Breast epithelium (tissue), 4 donors: ENCODE results near the gene HBS1L. TPM values are rescaled to one million over a fixed set of nuclear protein-coding genes. Genes with fewer than 3 reads are reported as not detected.

Source experiments
- DNase-seq, 2 donors: peaks; one replicate each; pipeline ENCODE4 v3.0.0-alpha.2; 2019; ENCODE audit warnings: low spot score in 2 of 2
- H3K27ac ChIP-seq, 2 donors: fragments of 200-600 bp; sonication (generic) in 1 of 2; one replicate each; pipeline ENCODE4 v1.5.1; 2016 to 2019; ENCODE audit warnings: mild to moderate bottlenecking in 1 of 2
- H3K27me3 ChIP-seq, 2 donors: fragments of 200-600 bp; sonication (generic) in 1 of 2; one replicate each; pipeline versions ENCODE4 v1.5.1 to v1.6.0; 2017 to 2019; ENCODE audit warnings: control low read depth in 1 of 2, mild to moderate bottlenecking in 1 of 2
- H3K36me3 ChIP-seq: fragments of 200-600 bp; one replicate; pipeline ENCODE4 v1.5.1; 2019
- H3K4me1 ChIP-seq, 2 donors: fragments of 200-600 bp; sonication (generic); one replicate each; pipeline ENCODE4 v1.5.1; 2016 to 2019; ENCODE audit warnings: control low read depth in 1 of 2
- H3K4me3 ChIP-seq, 3 donors: fragments of 200-600 bp; sonication (generic); 1 replicate in 2 of 3; 2 replicates in 1 of 3; pipeline ENCODE4 v1.5.1; 2016 to 2019; ENCODE audit warnings: mild to moderate bottlenecking in 3 of 3, moderate library complexity in 2 of 3
- H3K9me3 ChIP-seq, 2 donors: fragments of 200-600 bp; sonication (generic) in 1 of 2; one replicate each; pipeline ENCODE4 v1.5.1; 2016 to 2019; ENCODE audit warnings: control low read depth in 1 of 2
- POLR2A ChIP-seq: fragments of 450-650 bp; IDR thresholded peaks from one replicate; pipeline ENCODE4 v1.6.1; 2016; ENCODE audit warnings: antibody characterized with exemption, mild to moderate bottlenecking, moderate library complexity
- POLR2AphosphoS5 ChIP-seq, 3 donors: sonication (generic); formaldehyde crosslinking; IDR thresholded peaks; one replicate each; pipeline ENCODE4 v1.6.1; 2017; ENCODE audit warnings: antibody characterized with exemption in 3 of 3
- intact Hi-C: fragments of 100-400 bp; cut with DNase I; formaldehyde crosslinking; loops from one replicate; pipeline ENCODE4 v1.15.1; 2023; ENCODE audit warnings: low total_unique reads
- total RNA-seq, 3 donors: library from RNA; depleted of rRNA; stranded (reverse); fragments of >200 nt; gene quantifications; one replicate each; pipeline ENCODE4 v1.1.0, GENCODE V29; 2016
- TF ChIP-seq, protein P1 (sequence below), 3 donors: fragments of 450-650 bp; IDR thresholded peaks; one replicate each; pipeline ENCODE4 v1.5.1; 2016 to 2017; ENCODE audit warnings: antibody characterized with exemption in 3 of 3, mild to moderate bottlenecking in 3 of 3, moderate library complexity in 3 of 3

The HBS1L gene
- total RNA-seq, 3 donors from 2014 or later, result 42.0 to 55.5 (median 52.0) TPM

DNA sequence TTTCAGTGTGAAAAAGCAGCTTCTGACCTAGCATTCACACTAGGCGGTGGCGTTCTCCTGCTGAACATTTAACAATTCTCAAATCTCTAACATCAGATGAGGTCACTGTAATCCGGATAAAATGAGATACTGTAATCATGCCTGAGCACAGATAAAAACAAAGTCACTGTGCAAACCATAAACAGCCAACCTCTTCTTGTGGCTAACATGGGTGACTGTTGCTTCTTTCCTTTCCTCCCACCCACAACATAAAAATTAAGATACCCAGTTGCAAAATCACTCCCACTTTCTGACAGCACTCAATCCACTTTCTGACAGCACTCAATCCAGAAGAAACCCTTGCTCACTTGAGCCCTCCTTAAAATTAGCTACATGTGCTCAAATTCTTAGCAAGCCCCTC is 93.3 kb downstream of the HBS1L start:
- no peaks in the 10 kb centered on the region for H3K27me3 ChIP-seq
- no peak for TF ChIP-seq POLR2AphosphoS5 (IDR thresholded peaks at IDR 0.05)
- TF ChIP-seq, protein P1, sequence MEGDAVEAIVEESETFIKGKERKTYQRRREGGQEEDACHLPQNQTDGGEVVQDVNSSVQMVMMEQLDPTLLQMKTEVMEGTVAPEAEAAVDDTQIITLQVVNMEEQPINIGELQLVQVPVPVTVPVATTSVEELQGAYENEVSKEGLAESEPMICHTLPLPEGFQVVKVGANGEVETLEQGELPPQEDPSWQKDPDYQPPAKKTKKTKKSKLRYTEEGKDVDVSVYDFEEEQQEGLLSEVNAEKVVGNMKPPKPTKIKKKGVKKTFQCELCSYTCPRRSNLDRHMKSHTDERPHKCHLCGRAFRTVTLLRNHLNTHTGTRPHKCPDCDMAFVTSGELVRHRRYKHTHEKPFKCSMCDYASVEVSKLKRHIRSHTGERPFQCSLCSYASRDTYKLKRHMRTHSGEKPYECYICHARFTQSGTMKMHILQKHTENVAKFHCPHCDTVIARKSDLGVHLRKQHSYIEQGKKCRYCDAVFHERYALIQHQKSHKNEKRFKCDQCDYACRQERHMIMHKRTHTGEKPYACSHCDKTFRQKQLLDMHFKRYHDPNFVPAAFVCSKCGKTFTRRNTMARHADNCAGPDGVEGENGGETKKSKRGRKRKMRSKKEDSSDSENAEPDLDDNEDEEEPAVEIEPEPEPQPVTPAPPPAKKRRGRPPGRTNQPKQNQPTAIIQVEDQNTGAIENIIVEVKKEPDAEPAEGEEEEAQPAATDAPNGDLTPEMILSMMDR (IDR thresholded peaks at IDR 0.05), result no peak
- TF ChIP-seq POLR2A, result no peak
- no peak overlapping the region for H3K27ac ChIP-seq
- intact Hi-C loops, result no loop called here
- no peak overlapping the region for H3K4me3 ChIP-seq
- no peak for DNase-seq
- H3K4me1 ChIP-seq, result no peaks in the 10 kb centered on the region
- peaks cover 0 to 19% of the 10 kb centered on the region in 2 donors for H3K9me3 ChIP-seq
- H3K36me3 ChIP-seq, result no peaks in the 10 kb centered on the region

DNA sequence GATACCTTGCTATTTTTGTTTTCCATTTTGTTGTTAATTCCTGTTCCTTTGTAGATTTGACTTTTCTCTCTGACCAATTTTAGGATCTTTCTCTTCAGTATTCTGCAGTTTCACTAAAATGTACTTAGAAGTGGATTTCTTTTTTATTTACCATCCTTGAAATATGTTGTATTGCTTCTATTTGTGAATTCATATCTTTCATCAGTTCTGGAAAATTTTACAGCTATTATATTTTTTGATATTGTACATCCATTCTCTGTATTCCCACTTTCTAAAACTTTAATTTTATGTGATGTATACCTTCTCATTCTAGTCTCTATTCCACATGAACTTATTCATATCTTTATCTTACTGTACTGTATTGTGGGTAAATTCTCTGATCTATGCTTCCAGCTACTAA is 95.0 kb downstream of the HBS1L start:
- H3K27ac ChIP-seq, result no peak overlapping the region
- H3K4me1 ChIP-seq, result no peaks in the 10 kb centered on the region
- no peak overlapping the region for H3K4me3 ChIP-seq
- no peaks in the 10 kb centered on the region for H3K27me3 ChIP-seq
- no peaks in the 10 kb centered on the region for H3K36me3 ChIP-seq
- no peak for DNase-seq
- peaks cover 0 to 19% of the 10 kb centered on the region in 2 donors for H3K9me3 ChIP-seq
- intact Hi-C loops, result no loop called here
- no peak for TF ChIP-seq POLR2AphosphoS5 (IDR thresholded peaks at IDR 0.05)
- TF ChIP-seq, protein P1 (IDR thresholded peaks at IDR 0.05), result no peak
- no peak for TF ChIP-seq POLR2A

DNA sequence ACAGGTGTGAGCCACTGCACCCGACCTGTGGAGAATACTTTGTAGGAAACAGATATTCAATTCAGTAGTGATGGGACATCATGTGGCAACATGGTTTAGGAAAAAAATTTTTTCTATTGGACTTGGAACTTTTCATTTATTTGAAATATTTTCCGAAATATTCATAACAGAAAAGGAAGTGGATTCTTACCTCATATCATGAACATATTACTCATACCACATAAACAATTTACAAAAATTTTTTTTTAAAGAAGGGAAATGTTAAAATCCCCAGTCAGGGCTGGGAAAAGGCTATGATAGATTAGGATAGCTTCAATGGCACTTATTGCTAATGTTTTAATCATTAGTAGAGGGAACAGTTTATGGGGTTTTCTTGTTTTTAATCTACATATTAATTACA is 97.9 kb downstream of the HBS1L start:
- DNase-seq, result no peak
- intact Hi-C loops, result no loop called here
- no peak overlapping the region for H3K4me3 ChIP-seq
- H3K4me1 ChIP-seq, result no peaks in the 10 kb centered on the region
- TF ChIP-seq POLR2AphosphoS5 (IDR thresholded peaks at IDR 0.05) (no peak), POLR2A (no peak)
- TF ChIP-seq, protein P1 (IDR thresholded peaks at IDR 0.05), result no peak
- no peaks in the 10 kb centered on the region for H3K36me3 ChIP-seq
- H3K27ac ChIP-seq, result no peak overlapping the region
- H3K27me3 ChIP-seq, result no peaks in the 10 kb centered on the region
- peaks cover 0 to 19% of the 10 kb centered on the region in 2 donors for H3K9me3 ChIP-seq

DNA sequence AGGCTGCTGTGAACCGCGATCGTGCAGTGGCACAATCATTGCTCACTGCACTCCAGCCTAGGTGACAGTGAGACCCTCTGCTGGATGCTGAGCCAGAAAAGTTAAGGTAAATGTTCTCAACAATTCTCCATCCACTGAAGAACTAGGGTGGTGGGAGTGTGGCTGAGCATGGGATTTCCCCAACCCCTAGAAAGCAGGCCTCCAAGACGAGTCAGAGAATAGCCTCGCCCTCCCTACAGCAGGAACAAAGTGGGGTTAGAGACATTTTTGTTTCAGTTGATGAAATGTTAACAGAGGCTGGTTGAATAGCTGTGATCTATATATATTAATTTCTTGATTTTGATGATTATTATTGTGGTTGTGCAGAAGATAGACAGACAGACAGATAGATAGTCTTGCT is 98.6 kb downstream of the HBS1L start:
- TF ChIP-seq POLR2A, result no peak
- no peak for TF ChIP-seq POLR2AphosphoS5 (IDR thresholded peaks at IDR 0.05)
- TF ChIP-seq, protein P1 (IDR thresholded peaks at IDR 0.05), result no peak
- Histone ChIP-seq H3K27me3 (no peaks in the 10 kb centered on the region), H3K9me3 (peaks cover 0 to 19% of the 10 kb centered on the region in 2 donors), H3K4me1 (no peaks in the 10 kb centered on the region), H3K36me3 (no peaks in the 10 kb centered on the region), H3K27ac (no peak overlapping the region), H3K4me3 (no peak overlapping the region)
- DNase-seq, result no peak
- intact Hi-C loops, result no loop called here

DNA sequence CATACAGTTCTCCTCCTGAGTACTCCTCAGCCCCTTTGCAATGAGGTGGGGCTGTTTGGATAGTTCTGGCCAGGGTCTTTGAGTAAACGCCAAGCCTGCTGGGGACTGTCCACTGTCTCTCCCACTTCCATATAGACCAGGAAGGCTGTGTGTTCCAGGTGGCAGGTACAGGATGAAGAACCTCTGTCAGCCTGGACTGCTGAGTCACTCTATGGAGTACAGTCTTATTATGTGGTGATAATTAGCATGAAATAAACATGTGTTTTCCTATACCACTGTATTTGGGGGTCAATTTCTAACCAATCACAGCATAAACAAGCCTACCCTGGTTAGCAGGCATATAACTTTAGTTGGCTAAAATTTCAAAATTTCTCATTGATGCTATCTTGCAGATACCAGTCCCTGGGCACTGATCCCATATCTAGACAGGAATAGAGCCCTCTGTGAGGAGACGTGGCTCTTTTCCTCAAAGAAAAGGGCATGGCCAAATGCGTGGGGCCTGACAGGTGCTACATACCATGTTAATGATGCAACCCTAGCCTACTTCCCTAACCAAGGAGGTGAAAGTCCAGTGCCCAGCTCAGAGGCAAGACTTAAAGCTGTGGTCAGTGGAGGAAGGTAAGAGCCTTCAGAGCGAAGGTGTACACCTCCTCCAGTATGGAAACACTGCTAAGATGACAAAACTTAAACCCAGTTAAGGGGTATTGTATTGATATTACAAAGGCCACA is 100.2 kb downstream of the HBS1L start:
- DNase-seq, result no peak
- Histone ChIP-seq H3K27me3 (no peaks in the 10 kb centered on the region), H3K27ac (no peak overlapping the region), H3K4me1 (no peaks in the 10 kb centered on the region), H3K9me3 (peaks cover 0 to 5% of the 10 kb centered on the region in 2 donors), H3K4me3 (no peak overlapping the region), H3K36me3 (no peaks in the 10 kb centered on the region)
- intact Hi-C loops, result no loop called here
- no peak for TF ChIP-seq POLR2A
